ENCODE results near the gene TJP2. TPM values are rescaled to one million over a fixed set of nuclear protein-coding genes. Genes with fewer than 3 reads are reported as not detected.

Gene TJP2
- total and polyA plus RNA-seq, 7 experiments from 2014 or later, result 1.6 to 27.3 (median 11.3) TPM

- Histone ChIP-seq H3K4me3 (ENCODE audit: low read length) (no peak overlapping the region), H3K27me3 (ENCODE audit: control insufficient read depth in 2 of 2, insufficient read depth in 2 of 2, low read length in 2 of 2) (no peaks in the 10 kb centered on the region), H3K36me3 (ENCODE audit: control insufficient read depth in 2 of 3, insufficient read depth in 3 of 3, low read length in 3 of 3) (no peaks in the 10 kb centered on the region), H3K9me3 (ENCODE audit: control insufficient read depth in 2 of 3, low read length in 3 of 3) (no peaks in the 10 kb centered on the region), H3K27ac (ENCODE audit: low read depth, low read length) (no peak overlapping the region), H3K4me1 (ENCODE audit: control insufficient read depth in 2 of 2, insufficient read depth in 2 of 2, low read length in 2 of 2) (no peaks in the 10 kb centered on the region)
- ChIA-PET POLR2A (no interaction called here), CTCF (no interaction called here)
- Mint-ChIP-seq H3K36me3 (no peaks in the 10 kb centered on the region), H3K4me3 (no peak overlapping the region), H3K4me1 (peaks cover 0 to 11% (median 6%) of the 10 kb centered on the region in 7 donors), H3K27ac (no peak overlapping the region), H3K9me3 (peaks cover 0 to 4% (median 0%) of the 10 kb centered on the region in 11 donors), H3K27me3 (peaks cover 43 to 62% (median 51%) of the 10 kb centered on the region in 5 donors)
- no peak for ATAC-seq
- DNase-seq, result no peak
- intact Hi-C loops (cut with micrococcal nuclease), result no loop called here
These were observed 148.2 kb downstream of the TJP2 start for GRCh38 chr9:69322256-69322655.

GRCh38 chr9:69323861-69324260 is 149.8 kb downstream of the TJP2 start:
- Mint-ChIP-seq H3K27me3 (peaks cover 30 to 66% (median 58%) of the 10 kb centered on the region in 5 donors), H3K4me3 (no peak overlapping the region), H3K27ac (no peak overlapping the region), H3K36me3 (no peaks in the 10 kb centered on the region), H3K9me3 (peaks cover 0 to 2% (median 0%) of the 10 kb centered on the region in 11 donors), H3K4me1 (peaks cover 0 to 11% (median 6%) of the 10 kb centered on the region in 7 donors)
- H3K27me3 ChIP-seq (ENCODE audit: control insufficient read depth in 2 of 2, insufficient read depth in 2 of 2, low read length in 2 of 2), result no peaks in the 10 kb centered on the region
- H3K27ac ChIP-seq (ENCODE audit: low read depth, low read length), result no peak overlapping the region
- intact Hi-C loops (cut with micrococcal nuclease), result no loop called here
- ChIA-PET CTCF (no interaction called here), POLR2A (no interaction called here)
- H3K36me3 ChIP-seq (ENCODE audit: control insufficient read depth in 2 of 3, insufficient read depth in 3 of 3, low read length in 3 of 3), result no peaks in the 10 kb centered on the region
- no peak for DNase-seq
- H3K4me3 ChIP-seq (ENCODE audit: low read length), result no peak overlapping the region
- no peaks in the 10 kb centered on the region for H3K9me3 ChIP-seq (ENCODE audit: control insufficient read depth in 2 of 3, low read length in 3 of 3)
- no peak for ATAC-seq
- H3K4me1 ChIP-seq (ENCODE audit: control insufficient read depth in 2 of 2, insufficient read depth in 2 of 2, low read length in 2 of 2), result no peaks in the 10 kb centered on the region

Other genes with a start within 250 kb of the TJP2 start
- not detected for gene PRKACG, start 160.2 kb upstream of the TJP2 start, total RNA-seq
- not detected for gene PRKACG, start 160.2 kb upstream of the TJP2 start, polyA plus RNA-seq
- gene FXN, start 138.5 kb upstream of the TJP2 start, total RNA-seq, result 10 to 100 TPM; 16.7 to 28.3 (median 19.1) TPM
- gene FXN, start 138.5 kb upstream of the TJP2 start, polyA plus RNA-seq, result 10 to 100 TPM; 56.7 to 84.7 TPM
- gene ENTREP1, start 150.9 kb downstream of the TJP2 start, total RNA-seq, result not detected
- not detected for gene ENTREP1, start 150.9 kb downstream of the TJP2 start, polyA plus RNA-seq